ENCODE data around the gene MAML2. TPM values are rescaled to one million over a fixed set of nuclear protein-coding genes. Genes with fewer than 3 reads are reported as not detected.
"Not testable (repeated sequence)": the region's sequence is repeated elsewhere in the genome, so short reads cannot be mapped to it uniquely, and the experiment has no call there.

Gene MAML2
- total RNA-seq, 5 donors from 2014 or later (not counting 1 experiment from before 2014, with no cell fraction given) = 30.4 to 66.7 (median 35.1) TPM

- Histone ChIP-seq H3K4me1 (ENCODE audit: control insufficient read depth in 1 of 2, extremely low read depth in 1 of 2, insufficient read depth in 2 of 2, low read length in 2 of 2) (peaks cover 3 to 32% of the 10 kb centered on the region in 2 experiments), H3K27ac (ENCODE audit: low read length) (no peak overlapping the region), H3K4me3 (ENCODE audit: control insufficient read depth in 1 of 2, extremely low read depth in 1 of 2, low read length in 1 of 2) (no peak overlapping the region), H3K27me3 (replicated peaks in 1 of 2; ENCODE audit: control insufficient read depth in 2 of 2, extremely low read depth in 1 of 2, insufficient read depth in 2 of 2, low read length in 1 of 2) (no peaks in the 10 kb centered on the region), H3K36me3 (ENCODE audit: control insufficient read depth in 2 of 2, extremely low read depth in 1 of 2, insufficient read depth in 1 of 2, low read length in 1 of 2) (no peaks in the 10 kb centered on the region), H3K9me3 (no peaks in the 10 kb centered on the region)
- peaks cover 0 to 4% (median 3%) of the 10 kb centered on the region in 3 donors for H3K9me3 Mint-ChIP-seq
- WGBS (ENCODE audit: insufficient coverage) = no CpG with 5 or more reads among the region's 3 CpGs
- ChIA-PET POLR2A (interaction anchor here in 1 of 2 donors (0.7 to 0.8 kb wide), 2 partner anchors 13 to 15 kb away, joined by 5 to 13 read pairs; no protein-coding TSS in a partner anchor), CTCF (interaction anchor here in 1 of 2 donors (0.7 kb wide), 1 partner anchor 36 kb away, joined by 4 read pairs; no protein-coding TSS in a partner anchor)
- peaks cover 80 to 83% (median 81%) of the 10 kb centered on the region in 3 donors for H3K4me1 Mint-ChIP-seq
- H3K36me3 Mint-ChIP-seq = peaks cover 43% of the 10 kb centered on the region
- no peak overlapping the region for H3K27ac Mint-ChIP-seq
- ATAC-seq (replicated peaks in 1 of 4) (no peak), DNase-seq (no peak)
- H3K27me3 Mint-ChIP-seq = no peaks in the 10 kb centered on the region
- no peak overlapping the region for H3K4me3 Mint-ChIP-seq
These were observed 54.1 kb downstream of the MAML2 start for GRCh38 chr11:96288915-96289314.

- Mint-ChIP-seq H3K9me3 (peaks cover 0 to 4% (median 3%) of the 10 kb centered on the region in 3 donors), H3K4me1 (peaks cover 80 to 82% (median 81%) of the 10 kb centered on the region in 3 donors), H3K4me3 (peak overlapping the region in 1 of 3 donors; percentile 43), H3K27me3 (no peaks in the 10 kb centered on the region), H3K36me3 (peaks cover 46% of the 10 kb centered on the region), H3K27ac (peak overlapping the region in 1 of 2 donors; percentile 20)
- POLR2A ChIA-PET = interaction anchor here (0.8 to 1.1 kb wide), 2 partner anchors 12 to 61 kb away, joined by 3 to 13 read pairs; no protein-coding TSS in a partner anchor
- Histone ChIP-seq H3K4me3 (ENCODE audit: control insufficient read depth in 1 of 2, extremely low read depth in 1 of 2, low read length in 1 of 2) (no peak overlapping the region), H3K36me3 (ENCODE audit: control insufficient read depth in 2 of 2, extremely low read depth in 1 of 2, insufficient read depth in 1 of 2, low read length in 1 of 2) (no peaks in the 10 kb centered on the region), H3K9me3 (no peaks in the 10 kb centered on the region), H3K27me3 (replicated peaks in 1 of 2; ENCODE audit: control insufficient read depth in 2 of 2, extremely low read depth in 1 of 2, insufficient read depth in 2 of 2, low read length in 1 of 2) (no peaks in the 10 kb centered on the region), H3K27ac (ENCODE audit: low read length) (no peak overlapping the region), H3K4me1 (ENCODE audit: control insufficient read depth in 1 of 2, extremely low read depth in 1 of 2, insufficient read depth in 2 of 2, low read length in 2 of 2) (peaks cover 3 to 28% of the 10 kb centered on the region in 2 experiments)
- WGBS (ENCODE audit: insufficient coverage) = 90% methylated on average over 2 of the region's 6 CpGs
- no peak for ATAC-seq (replicated peaks in 1 of 4)
- CTCF ChIA-PET = interaction anchor here in 1 of 2 donors (0.6 to 1.3 kb wide), 4 partner anchors 55 to 1111 kb away, joined by 4 to 6 read pairs (median 5); partner anchors contain the start of gene MAML2
- DNase-seq = no peak
These were observed 55.1 kb downstream of the MAML2 start for GRCh38 chr11:96287822-96288439.

- H3K9me3 Mint-ChIP-seq; H3K4me3 Mint-ChIP-seq; H3K27me3 ChIP-seq (replicated peaks in 1 of 2; ENCODE audit: control insufficient read depth in 2 of 2, extremely low read depth in 1 of 2, insufficient read depth in 2 of 2, low read length in 1 of 2); H3K4me3 ChIP-seq (ENCODE audit: control insufficient read depth in 1 of 2, extremely low read depth in 1 of 2, low read length in 1 of 2); H3K27ac ChIP-seq (ENCODE audit: low read length); DNase-seq; H3K27me3 Mint-ChIP-seq; ATAC-seq (replicated peaks in 1 of 4); H3K9me3 ChIP-seq; H3K36me3 ChIP-seq (ENCODE audit: control insufficient read depth in 2 of 2, extremely low read depth in 1 of 2, insufficient read depth in 1 of 2, low read length in 1 of 2): not testable (repeated sequence)
- ChIA-PET CTCF (interaction anchor here (0.6 kb wide), 3 partner anchors 9 to 89 kb away, joined by 4 to 7 read pairs (median 6); no protein-coding TSS in a partner anchor), POLR2A (interaction anchor here in 1 of 2 donors (0.6 to 1.4 kb wide), 6 partner anchors 16 to 252 kb away, joined by 3 to 5 read pairs (median 4); no protein-coding TSS in a partner anchor)
- peaks cover 7 to 25% of the 10 kb centered on the region in 2 experiments for H3K4me1 ChIP-seq (ENCODE audit: control insufficient read depth in 1 of 2, extremely low read depth in 1 of 2, insufficient read depth in 2 of 2, low read length in 2 of 2)
- Mint-ChIP-seq H3K27ac (peak overlapping the region; percentile 24 to 50), H3K36me3 (peaks cover 45% of the 10 kb centered on the region), H3K4me1 (peaks cover 77 to 80% (median 79%) of the 10 kb centered on the region in 3 donors)
- no CpG with 5 or more reads among the region's 6 CpGs for WGBS (ENCODE audit: insufficient coverage)
These were observed 57.0 kb downstream of the MAML2 start for GRCh38 chr11:96285985-96286384.

- POLR2A ChIA-PET = no interaction called here
- Mint-ChIP-seq H3K27ac (peak overlapping the region in 1 of 2 donors; percentile 60), H3K9me3 (peaks cover 0 to 4% (median 3%) of the 10 kb centered on the region in 3 donors), H3K36me3 (peaks cover 39% of the 10 kb centered on the region), H3K27me3 (no peaks in the 10 kb centered on the region), H3K4me1 (peaks cover 79 to 80% (median 80%) of the 10 kb centered on the region in 3 donors), H3K4me3 (no peak overlapping the region)
- H3K27ac ChIP-seq (ENCODE audit: low read length) = no peak overlapping the region
- no peak for ATAC-seq (replicated peaks in 1 of 4)
- H3K4me1 ChIP-seq (ENCODE audit: control insufficient read depth in 1 of 2, extremely low read depth in 1 of 2, insufficient read depth in 2 of 2, low read length in 2 of 2) = peaks cover 7 to 25% of the 10 kb centered on the region in 2 experiments
- no peak for DNase-seq
- no peak overlapping the region for H3K4me3 ChIP-seq (ENCODE audit: control insufficient read depth in 1 of 2, extremely low read depth in 1 of 2, low read length in 1 of 2)
- H3K9me3 ChIP-seq = no peaks in the 10 kb centered on the region
- H3K36me3 ChIP-seq (ENCODE audit: control insufficient read depth in 2 of 2, extremely low read depth in 1 of 2, insufficient read depth in 1 of 2, low read length in 1 of 2) = peaks cover 0 to 5% of the 10 kb centered on the region in 2 donors
- CTCF ChIA-PET = interaction anchor here in 1 of 2 donors (0.8 kb wide), 1 partner anchor 58 kb away, joined by 5 read pairs; the partner anchor contains the start of gene MAML2
- WGBS (ENCODE audit: insufficient coverage) = no CpG with 5 or more reads among the region's 3 CpGs
- no peaks in the 10 kb centered on the region for H3K27me3 ChIP-seq (replicated peaks in 1 of 2; ENCODE audit: control insufficient read depth in 2 of 2, extremely low read depth in 1 of 2, insufficient read depth in 2 of 2, low read length in 1 of 2)
These were observed 58.1 kb downstream of the MAML2 start for GRCh38 chr11:96284917-96285316.

GRCh38 chr11:96284401-96284800 is 58.6 kb downstream of the MAML2 start:
- H3K27ac ChIP-seq (ENCODE audit: low read length) = no peak overlapping the region
- no peaks in the 10 kb centered on the region for H3K9me3 ChIP-seq
- peaks cover 39% of the 10 kb centered on the region for H3K36me3 Mint-ChIP-seq
- H3K4me1 ChIP-seq (ENCODE audit: control insufficient read depth in 1 of 2, extremely low read depth in 1 of 2, insufficient read depth in 2 of 2, low read length in 2 of 2) = peaks cover 9 to 29% of the 10 kb centered on the region in 2 experiments
- no CpG with 5 or more reads among the region's 1 CpG for WGBS (ENCODE audit: insufficient coverage)
- peak overlapping the region; percentile 36 to 52 for H3K27ac Mint-ChIP-seq
- POLR2A ChIA-PET = no interaction called here
- H3K4me3 ChIP-seq (ENCODE audit: control insufficient read depth in 1 of 2, extremely low read depth in 1 of 2, low read length in 1 of 2) = no peak overlapping the region
- H3K9me3 Mint-ChIP-seq = peaks cover 0 to 4% (median 3%) of the 10 kb centered on the region in 3 donors
- no peaks in the 10 kb centered on the region for H3K27me3 Mint-ChIP-seq
- no peak for ATAC-seq (replicated peaks in 1 of 4)
- no peak for DNase-seq
- H3K4me1 Mint-ChIP-seq = peaks cover 79 to 80% (median 79%) of the 10 kb centered on the region in 3 donors
- CTCF ChIA-PET = interaction anchor here in 1 of 2 donors (0.8 kb wide), 1 partner anchor 59 kb away, joined by 5 read pairs; the partner anchor contains the start of gene MAML2
- no peaks in the 10 kb centered on the region for H3K27me3 ChIP-seq (replicated peaks in 1 of 2; ENCODE audit: control insufficient read depth in 2 of 2, extremely low read depth in 1 of 2, insufficient read depth in 2 of 2, low read length in 1 of 2)
- peaks cover 0 to 5% of the 10 kb centered on the region in 2 donors for H3K36me3 ChIP-seq (ENCODE audit: control insufficient read depth in 2 of 2, extremely low read depth in 1 of 2, insufficient read depth in 1 of 2, low read length in 1 of 2)
- no peak overlapping the region for H3K4me3 Mint-ChIP-seq

- WGBS (ENCODE audit: insufficient coverage) = no CpG with 5 or more reads among the region's 2 CpGs
- Histone ChIP-seq H3K27me3 (replicated peaks in 1 of 2; ENCODE audit: control insufficient read depth in 2 of 2, extremely low read depth in 1 of 2, insufficient read depth in 2 of 2, low read length in 1 of 2) (no peaks in the 10 kb centered on the region), H3K4me3 (ENCODE audit: control insufficient read depth in 1 of 2, extremely low read depth in 1 of 2, low read length in 1 of 2) (no peak overlapping the region), H3K9me3 (no peaks in the 10 kb centered on the region), H3K4me1 (ENCODE audit: control insufficient read depth in 1 of 2, extremely low read depth in 1 of 2, insufficient read depth in 2 of 2, low read length in 2 of 2) (peaks cover 6 to 35% of the 10 kb centered on the region in 2 experiments), H3K36me3 (ENCODE audit: control insufficient read depth in 2 of 2, extremely low read depth in 1 of 2, insufficient read depth in 1 of 2, low read length in 1 of 2) (peaks cover 0 to 5% of the 10 kb centered on the region in 2 donors), H3K27ac (ENCODE audit: low read length) (no peak overlapping the region)
- H3K27ac Mint-ChIP-seq = peak overlapping the region; percentile 36 to 49
- H3K27me3 Mint-ChIP-seq = no peaks in the 10 kb centered on the region
- H3K4me3 Mint-ChIP-seq = peak overlapping the region in 1 of 3 donors; percentile 11
- ATAC-seq (replicated peaks in 1 of 4) (no peak), DNase-seq (no peak)
- peaks cover 80 to 84% (median 83%) of the 10 kb centered on the region in 3 donors for H3K4me1 Mint-ChIP-seq
- peaks cover 35% of the 10 kb centered on the region for H3K36me3 Mint-ChIP-seq
- CTCF ChIA-PET = interaction anchor here in 1 of 2 donors (0.7 kb wide), 1 partner anchor 119 kb away, joined by 5 read pairs; no protein-coding TSS in a partner anchor
- H3K9me3 Mint-ChIP-seq = peaks cover 0 to 4% (median 3%) of the 10 kb centered on the region in 3 donors
- POLR2A ChIA-PET = no interaction called here
These were observed 60.3 kb downstream of the MAML2 start for GRCh38 chr11:96282625-96283220.
